GM18870 (cell line): ENCODE measurements around the gene KAZN.

Experiments
- ATAC-seq: cut with Tn5 transposase; IDR thresholded peaks from one replicate; pipeline ENCODE4 v1.9.1; 2021; ENCODE audit warnings: moderate library complexity; ENCODE audit not compliant: unreplicated experiment

Gene KAZN

GRCh38 chr1:15064217-15064929 is 465.9 kb downstream of the KAZN start:
- no peak for ATAC-seq

GRCh38 chr1:15065291-15065690 is 466.8 kb downstream of the KAZN start:
- ATAC-seq, result no peak

- ATAC-seq, result no peak
Measured at GRCh38 chr1:15065736-15066135, 467.3 kb downstream of the KAZN start.

- no peak for ATAC-seq
Measured at GRCh38 chr1:15066191-15066590, 467.7 kb downstream of the KAZN start.

GRCh38 chr1:15067148-15067547 is 468.7 kb downstream of the KAZN start:
- no peak for ATAC-seq

GRCh38 chr1:15068152-15068551 is 469.7 kb downstream of the KAZN start:
- no peak for ATAC-seq

- ATAC-seq, result no peak
Measured at GRCh38 chr1:15068997-15069396, 470.5 kb downstream of the KAZN start.

- no peak for ATAC-seq
Measured at GRCh38 chr1:15070145-15070748, 471.8 kb downstream of the KAZN start.

- no peak for ATAC-seq
Measured at GRCh38 chr1:15071936-15072335, 473.5 kb downstream of the KAZN start.

- ATAC-seq, result no peak
Measured at GRCh38 chr1:15073799-15074308, 475.4 kb downstream of the KAZN start.

GRCh38 chr1:15075175-15075574 is 476.7 kb downstream of the KAZN start:
- ATAC-seq, result no peak

- ATAC-seq, result no peak
Measured at GRCh38 chr1:15075817-15076216, 477.3 kb downstream of the KAZN start.

GRCh38 chr1:15076807-15077206 is 478.3 kb downstream of the KAZN start:
- ATAC-seq, result no peak

GRCh38 chr1:15077384-15077783 is 478.9 kb downstream of the KAZN start:
- ATAC-seq, result no peak

GRCh38 chr1:15080328-15081007 is 482.0 kb downstream of the KAZN start:
- no peak for ATAC-seq

GRCh38 chr1:15081102-15081501 is 482.6 kb downstream of the KAZN start:
- ATAC-seq, result no peak

GRCh38 chr1:15083578-15083977 is 485.1 kb downstream of the KAZN start:
- ATAC-seq, result no peak

GRCh38 chr1:15088281-15088971 is 489.9 kb downstream of the KAZN start:
- no peak for ATAC-seq

GRCh38 chr1:15089258-15089992 is 490.9 kb downstream of the KAZN start:
- no peak for ATAC-seq

GRCh38 chr1:15090373-15090772 is 491.9 kb downstream of the KAZN start:
- ATAC-seq, result no peak

GRCh38 chr1:15094056-15094455 is 495.6 kb downstream of the KAZN start:
- ATAC-seq, result no peak
